ENCODE data around the gene FGF1. TPM values are rescaled to one million over a fixed set of nuclear protein-coding genes. Genes with fewer than 3 reads are reported as not detected.

The FGF1 gene
- total and polyA plus RNA-seq, 10 donors, result 0.32 to 12.9 (median 2.6) TPM

DNA sequence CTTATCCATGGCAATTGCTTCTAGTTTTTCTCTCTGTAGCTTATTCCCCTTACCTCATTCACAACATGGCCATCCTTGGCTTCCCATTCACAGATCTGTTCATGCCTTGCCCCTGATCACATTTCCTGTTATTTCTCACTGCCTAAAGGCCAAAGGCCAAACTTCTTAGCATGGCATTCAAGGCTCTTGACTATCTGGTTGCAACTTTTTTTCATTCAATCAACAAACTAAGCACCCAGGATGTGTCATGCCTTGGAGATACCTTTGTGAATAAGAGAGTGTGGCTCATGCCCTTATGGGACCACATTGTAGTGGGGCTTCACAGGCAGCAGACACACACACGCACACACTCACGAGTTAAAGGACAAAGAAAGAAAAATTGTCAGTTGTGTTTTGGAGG, 27.6 kb downstream of the FGF1 start:
- Histone ChIP-seq H3K9me3 (peaks cover 0 to 3% (median 0%) of the 10 kb centered on the region in 8 donors), H3K27ac (no peak overlapping the region), H3K27me3 (replicated peaks in 1 of 7) (peaks cover 0 to 11% (median 0%) of the 10 kb centered on the region in 7 donors), H3K36me3 (no peaks in the 10 kb centered on the region), H3K4me3 (no peak overlapping the region), H3K4me1 (peaks cover 0 to 8% (median 3%) of the 10 kb centered on the region in 6 donors)
- intact Hi-C loops (cut with DNase I; ENCODE audit: low total_unique reads), result loop anchor here (5.0 kb wide), 1 partner anchor 39 kb away; no protein-coding TSS in a partner anchor
- WGBS, 5 donors, result 89 to 99% (median 93%) methylated on average over 2 of the region's 2 CpGs
- no peak for DNase-seq
- TF ChIP-seq, protein P1, sequence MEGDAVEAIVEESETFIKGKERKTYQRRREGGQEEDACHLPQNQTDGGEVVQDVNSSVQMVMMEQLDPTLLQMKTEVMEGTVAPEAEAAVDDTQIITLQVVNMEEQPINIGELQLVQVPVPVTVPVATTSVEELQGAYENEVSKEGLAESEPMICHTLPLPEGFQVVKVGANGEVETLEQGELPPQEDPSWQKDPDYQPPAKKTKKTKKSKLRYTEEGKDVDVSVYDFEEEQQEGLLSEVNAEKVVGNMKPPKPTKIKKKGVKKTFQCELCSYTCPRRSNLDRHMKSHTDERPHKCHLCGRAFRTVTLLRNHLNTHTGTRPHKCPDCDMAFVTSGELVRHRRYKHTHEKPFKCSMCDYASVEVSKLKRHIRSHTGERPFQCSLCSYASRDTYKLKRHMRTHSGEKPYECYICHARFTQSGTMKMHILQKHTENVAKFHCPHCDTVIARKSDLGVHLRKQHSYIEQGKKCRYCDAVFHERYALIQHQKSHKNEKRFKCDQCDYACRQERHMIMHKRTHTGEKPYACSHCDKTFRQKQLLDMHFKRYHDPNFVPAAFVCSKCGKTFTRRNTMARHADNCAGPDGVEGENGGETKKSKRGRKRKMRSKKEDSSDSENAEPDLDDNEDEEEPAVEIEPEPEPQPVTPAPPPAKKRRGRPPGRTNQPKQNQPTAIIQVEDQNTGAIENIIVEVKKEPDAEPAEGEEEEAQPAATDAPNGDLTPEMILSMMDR (IDR thresholded peaks at IDR 0.05 in 8 of 11, conservative IDR thresholded peaks at IDR 0.05 in 3 of 11), result no peak
- TF ChIP-seq POLR2AphosphoS5 (IDR thresholded peaks at IDR 0.05) (no peak), POLR2A (IDR thresholded peaks at IDR 0.05) (no peak)

DNA sequence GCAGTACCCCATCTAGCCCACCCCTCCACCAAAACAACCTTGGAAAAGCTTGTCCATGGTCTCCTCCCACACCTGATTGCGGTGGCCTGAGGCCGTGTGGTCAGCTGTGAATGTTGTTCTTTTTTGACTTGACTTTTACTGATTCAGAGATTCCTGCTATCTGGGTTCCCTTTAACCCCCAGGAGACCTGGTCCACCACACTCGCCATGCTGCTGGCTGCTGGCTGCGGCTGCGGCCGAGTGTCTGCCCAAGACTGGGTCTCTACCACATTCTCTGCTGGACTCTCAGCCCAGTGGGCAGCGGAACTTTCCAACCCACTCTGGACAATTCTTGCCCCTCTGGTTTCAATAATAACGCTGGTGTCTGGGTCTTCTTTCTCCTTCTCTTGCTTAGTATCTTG, 28.4 kb downstream of the FGF1 start:
- Histone ChIP-seq H3K9me3 (peaks cover 0 to 3% (median 0%) of the 10 kb centered on the region in 8 donors), H3K27ac (no peak overlapping the region), H3K36me3 (no peaks in the 10 kb centered on the region), H3K4me3 (no peak overlapping the region), H3K4me1 (peaks cover 0 to 8% (median 3%) of the 10 kb centered on the region in 6 donors), H3K27me3 (replicated peaks in 1 of 7) (peaks cover 0 to 11% (median 0%) of the 10 kb centered on the region in 7 donors)
- no peak for DNase-seq
- WGBS, 5 donors, result 88 to 96% (median 92%) methylated on average over 8 of the region's 8 CpGs
- intact Hi-C loops (cut with DNase I; ENCODE audit: low total_unique reads), result loop anchor here (5.0 kb wide), 1 partner anchor 40 kb away; no protein-coding TSS in a partner anchor
- TF ChIP-seq POLR2AphosphoS5 (IDR thresholded peaks at IDR 0.05), result no peak
- TF ChIP-seq, protein P1 (IDR thresholded peaks at IDR 0.05 in 8 of 11, conservative IDR thresholded peaks at IDR 0.05 in 3 of 11), result no peak
- no peak for TF ChIP-seq POLR2A (IDR thresholded peaks at IDR 0.05)

DNA sequence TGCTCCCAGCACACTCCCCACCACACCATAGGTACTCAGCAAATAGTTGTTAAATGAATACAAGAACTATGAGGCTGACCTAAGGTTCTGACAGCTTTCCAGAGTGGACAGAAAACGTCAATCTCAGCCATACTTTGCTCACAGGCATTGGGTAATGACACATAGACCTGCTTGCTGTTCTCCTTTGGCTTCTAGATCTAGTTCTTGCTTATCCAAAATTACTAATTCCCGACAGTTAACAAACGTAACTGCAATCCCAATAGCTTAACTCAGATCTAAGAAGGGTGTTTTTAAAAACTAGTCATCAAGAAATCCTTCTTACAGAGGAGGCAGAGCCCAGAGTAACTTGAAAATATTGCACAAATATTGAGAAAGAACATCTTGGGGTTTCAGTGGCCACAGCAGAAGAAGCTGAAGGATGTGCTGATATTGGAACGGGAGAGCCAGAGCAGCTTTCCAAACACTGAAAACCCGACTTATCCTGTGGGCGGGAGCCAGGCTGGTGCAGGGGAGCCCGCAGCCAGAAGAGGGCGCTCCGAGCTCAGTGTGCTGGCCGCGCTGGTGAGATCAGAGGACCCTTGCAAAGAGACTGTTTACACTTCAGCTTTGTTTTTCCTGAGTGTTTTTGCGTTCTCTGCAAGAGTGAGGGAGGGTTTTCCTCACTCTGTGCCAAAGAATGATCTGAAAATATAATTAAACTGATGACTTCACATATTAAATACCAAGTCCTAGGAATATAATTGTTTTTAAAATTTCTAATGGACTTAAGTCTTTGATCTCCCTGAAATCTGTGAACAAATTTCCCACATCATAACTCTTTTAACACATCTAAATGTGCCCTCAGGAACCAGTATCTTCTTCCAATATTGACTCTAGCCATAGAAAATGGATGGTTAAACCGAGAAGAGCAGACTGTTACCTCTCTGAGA, 30.3 kb downstream of the FGF1 start:
- Histone ChIP-seq H3K9me3 (no peaks in the 10 kb centered on the region), H3K4me1 (peaks cover 0 to 8% (median 3%) of the 10 kb centered on the region in 6 donors), H3K27me3 (replicated peaks in 1 of 7) (peaks cover 0 to 11% (median 0%) of the 10 kb centered on the region in 7 donors), H3K36me3 (no peaks in the 10 kb centered on the region), H3K27ac (no peak overlapping the region), H3K4me3 (no peak overlapping the region)
- intact Hi-C loops (cut with DNase I; ENCODE audit: low total_unique reads), result loop anchor here (5.0 kb wide), 1 partner anchor 42 kb away; no protein-coding TSS in a partner anchor
- peak; percentile 89 for DNase-seq
- TF ChIP-seq POLR2AphosphoS5 (IDR thresholded peaks at IDR 0.05), result peak in 2 of 3 donors; percentile 51 to 65
- TF ChIP-seq, protein P1 (IDR thresholded peaks at IDR 0.05 in 8 of 11, conservative IDR thresholded peaks at IDR 0.05 in 3 of 11), result peak; percentile 74 to 98 (median 93)
- TF ChIP-seq POLR2A (IDR thresholded peaks at IDR 0.05), result no peak
- WGBS, 5 donors, result 18 to 27% (median 22%) methylated on average over 13 of the region's 13 CpGs

DNA sequence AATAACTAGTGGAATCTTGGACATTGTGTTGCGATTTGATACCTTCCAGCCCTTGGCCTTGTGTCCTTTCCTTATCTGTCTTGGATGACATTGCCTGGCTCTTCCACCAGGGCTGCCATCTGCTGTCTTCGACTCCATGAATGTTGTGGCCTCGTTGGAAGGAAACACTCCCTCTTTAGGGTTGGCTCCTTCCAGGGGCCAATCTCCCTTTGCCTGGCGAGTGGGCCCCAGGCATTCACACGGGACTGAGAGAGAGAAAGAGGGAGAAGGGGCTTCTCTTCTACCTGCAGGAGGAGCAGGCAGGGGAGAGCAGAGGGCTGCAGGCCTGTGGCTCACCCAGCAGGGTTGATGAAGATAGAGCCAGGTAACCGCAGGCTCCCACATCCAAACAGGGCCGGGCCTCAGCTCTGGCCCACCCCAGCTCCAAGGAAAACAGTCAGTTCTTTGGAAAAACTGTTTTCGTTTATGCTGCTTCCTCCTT, 31.3 kb downstream of the FGF1 start:
- WGBS, 5 donors, result 64 to 85% (median 74%) methylated on average over 8 of the region's 8 CpGs
- Histone ChIP-seq H3K4me3 (no peak overlapping the region), H3K27me3 (replicated peaks in 1 of 7) (peaks cover 0 to 11% (median 0%) of the 10 kb centered on the region in 7 donors), H3K36me3 (no peaks in the 10 kb centered on the region), H3K27ac (no peak overlapping the region), H3K9me3 (no peaks in the 10 kb centered on the region), H3K4me1 (peaks cover 0 to 8% (median 3%) of the 10 kb centered on the region in 6 donors)
- TF ChIP-seq POLR2A (IDR thresholded peaks at IDR 0.05) (no peak), POLR2AphosphoS5 (IDR thresholded peaks at IDR 0.05) (no peak)
- TF ChIP-seq, protein P1 (IDR thresholded peaks at IDR 0.05 in 8 of 11, conservative IDR thresholded peaks at IDR 0.05 in 3 of 11), result no peak
- DNase-seq, result no peak
- intact Hi-C loops (cut with DNase I; ENCODE audit: low total_unique reads), result loop anchor here (5.0 kb wide), 1 partner anchor 43 kb away; no protein-coding TSS in a partner anchor
